HG03139 (cell line): Measurements from ENCODE around the gene SLC35A5.

Experiments
- ATAC-seq: cut with Tn5 transposase; IDR thresholded peaks from one replicate; pipeline ENCODE4 v1.9.1; 2021; ENCODE audit not compliant: unreplicated experiment

Gene SLC35A5

DNA sequence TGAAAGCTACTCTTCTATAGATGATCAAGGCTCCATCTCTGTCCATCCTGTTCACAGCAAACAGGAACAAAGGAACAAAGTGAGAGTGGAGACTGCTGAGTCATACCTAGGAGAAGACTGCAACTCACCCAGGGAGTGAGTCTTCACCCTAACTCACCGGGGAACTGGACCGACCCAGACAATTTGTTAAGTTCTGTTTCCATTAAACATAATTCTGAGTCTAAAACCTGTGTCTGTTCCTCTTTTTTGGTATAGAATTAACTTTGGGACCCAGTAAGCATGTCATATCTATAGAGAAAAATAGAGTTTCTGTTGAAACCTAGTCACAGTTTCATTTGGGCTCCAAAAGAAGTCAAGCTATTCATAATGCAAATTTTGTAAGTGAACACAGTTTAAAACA lies 57.5 kb downstream of the SLC35A5 start:
- ATAC-seq, result peak; percentile 47

DNA sequence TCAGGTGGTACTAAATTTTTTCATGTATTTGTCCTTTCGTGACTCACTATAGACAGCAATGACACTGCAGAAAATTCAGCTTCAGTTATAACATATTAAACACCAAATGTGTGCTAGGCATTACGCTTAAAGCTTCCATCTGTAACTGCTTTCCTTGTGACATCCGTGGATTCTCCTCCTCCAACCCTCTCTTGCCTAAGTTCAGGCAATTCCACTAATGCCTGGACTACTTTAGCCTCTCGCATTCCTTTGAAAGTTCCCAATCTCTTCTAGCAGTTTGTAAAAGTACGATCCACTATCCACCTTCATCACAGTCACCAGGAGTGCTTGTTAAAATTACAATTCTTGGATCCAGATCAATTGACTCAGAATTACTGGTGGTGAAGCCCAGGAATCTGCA lies 61.4 kb downstream of the SLC35A5 start:
- ATAC-seq, result no peak

DNA sequence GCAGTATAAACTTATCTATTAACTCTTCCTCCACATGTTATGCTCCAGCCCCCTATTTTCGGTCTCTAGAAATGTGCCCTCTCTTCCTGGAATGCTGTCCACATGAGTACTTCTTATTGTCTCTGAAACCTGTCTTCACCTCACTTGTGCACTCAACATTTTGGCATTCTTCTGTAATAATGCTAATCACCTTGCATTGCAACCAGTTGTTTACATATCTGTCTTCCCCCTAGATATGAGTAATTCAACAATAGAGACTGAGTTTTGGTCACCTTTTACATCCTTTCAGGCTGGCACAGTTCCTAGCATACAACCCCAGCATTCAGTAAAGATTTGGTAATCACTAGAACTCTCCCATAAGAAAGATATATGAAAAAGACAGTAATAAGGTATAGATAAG lies 61.9 kb downstream of the SLC35A5 start:
- ATAC-seq, result no peak

DNA sequence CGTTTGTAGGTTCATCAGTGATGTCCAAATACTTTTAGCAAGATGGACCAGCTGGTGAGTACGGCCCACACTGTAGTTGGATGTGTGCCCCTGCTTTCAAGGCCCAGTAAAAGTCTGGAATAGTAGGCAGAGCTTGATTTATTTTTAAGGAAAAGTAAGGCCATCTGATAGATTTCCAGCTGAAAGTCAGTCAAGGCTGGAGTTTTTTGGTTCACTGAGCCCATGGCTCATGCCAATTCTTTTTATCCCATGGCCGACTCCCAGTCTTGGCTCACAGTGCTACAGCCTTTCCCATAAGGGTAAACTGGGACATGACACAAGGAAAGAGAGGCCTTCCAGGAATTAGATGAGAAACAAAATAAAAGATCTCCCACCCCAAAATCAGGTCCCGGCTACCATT lies 65.6 kb downstream of the SLC35A5 start:
- ATAC-seq, result no peak

DNA sequence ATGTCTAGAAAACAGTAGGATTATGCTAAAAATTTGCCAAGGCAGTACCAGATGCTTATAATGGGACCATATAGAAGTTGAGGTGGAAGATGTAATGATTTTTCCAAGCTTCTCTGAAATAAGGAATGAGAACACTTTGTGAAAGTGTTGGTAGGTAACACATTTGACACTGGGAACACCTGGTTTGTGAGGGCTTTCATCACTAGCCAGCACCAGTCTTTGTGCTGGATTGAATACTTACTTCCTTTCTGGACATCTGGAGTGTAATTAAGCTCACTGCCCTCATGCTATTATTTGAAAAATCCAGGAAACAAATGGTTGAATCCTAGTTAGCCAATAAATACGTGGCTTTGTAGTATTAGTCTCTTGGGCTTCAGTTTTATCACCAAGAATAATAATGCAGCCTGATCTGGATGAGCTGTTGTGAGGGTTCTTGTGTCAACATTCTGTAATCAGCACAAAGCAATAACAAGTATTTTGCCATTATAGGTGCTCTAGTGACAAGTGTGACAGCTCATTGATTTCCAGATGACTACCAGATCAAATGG lies 66.1 kb downstream of the SLC35A5 start:
- no peak for ATAC-seq

DNA sequence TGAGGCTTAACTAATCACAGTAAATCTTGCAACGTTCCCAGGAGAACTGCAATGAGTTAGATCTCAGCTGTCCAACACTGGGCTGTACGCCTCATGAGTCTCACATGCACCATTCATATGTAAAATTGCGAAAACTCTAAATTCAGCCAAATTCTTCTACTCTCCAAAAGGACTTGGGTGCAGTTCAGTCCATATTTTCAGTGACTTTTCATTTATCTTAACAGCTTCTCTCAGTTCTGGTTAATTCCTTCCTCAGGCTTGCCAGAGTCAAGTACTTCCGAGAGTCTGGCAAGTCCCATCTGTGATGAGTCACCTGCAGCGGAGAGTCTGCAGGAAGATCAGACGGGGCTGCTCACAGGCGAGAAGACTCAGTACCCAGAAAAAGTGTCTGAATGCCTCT lies 67.6 kb downstream of the SLC35A5 start:
- no peak for ATAC-seq

DNA sequence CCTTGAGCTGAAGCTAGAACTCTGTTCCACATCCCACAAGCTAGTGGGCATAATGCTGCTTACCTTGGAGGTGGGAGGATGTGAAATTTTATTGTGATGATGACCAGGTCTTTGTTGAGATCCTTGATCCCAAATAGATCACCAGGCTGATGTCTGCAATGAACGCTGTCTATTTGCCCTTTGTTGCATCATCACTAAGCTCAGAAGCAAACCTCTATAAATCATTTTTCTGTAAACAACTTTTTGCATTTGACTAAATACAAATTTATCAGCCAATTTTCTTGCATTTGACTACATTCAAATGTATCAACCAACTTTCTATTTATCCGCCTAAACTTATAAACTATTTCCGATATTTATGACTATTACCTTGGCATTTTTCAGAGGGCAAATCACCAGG lies 69.4 kb downstream of the SLC35A5 start:
- ATAC-seq, result no peak

DNA sequence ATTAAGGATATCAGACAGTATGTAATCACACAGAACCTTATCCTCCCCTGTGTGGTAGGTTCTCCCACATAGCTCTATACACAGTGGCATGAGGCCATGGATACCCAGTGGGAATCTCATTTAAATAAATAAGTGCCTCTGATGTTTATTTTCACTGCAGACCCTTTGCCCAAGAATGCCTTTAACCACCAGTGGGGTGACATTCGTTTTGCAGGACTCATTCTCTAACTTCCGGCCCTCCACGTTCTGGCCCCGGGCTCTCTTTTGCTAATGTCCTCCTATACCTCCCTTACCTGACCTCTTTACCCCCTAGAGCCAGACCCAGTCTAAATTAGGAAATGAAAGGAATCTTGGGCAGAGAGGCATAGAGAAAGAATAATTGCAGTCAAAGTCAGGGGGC lies 70.8 kb downstream of the SLC35A5 start:
- ATAC-seq, result no peak

DNA sequence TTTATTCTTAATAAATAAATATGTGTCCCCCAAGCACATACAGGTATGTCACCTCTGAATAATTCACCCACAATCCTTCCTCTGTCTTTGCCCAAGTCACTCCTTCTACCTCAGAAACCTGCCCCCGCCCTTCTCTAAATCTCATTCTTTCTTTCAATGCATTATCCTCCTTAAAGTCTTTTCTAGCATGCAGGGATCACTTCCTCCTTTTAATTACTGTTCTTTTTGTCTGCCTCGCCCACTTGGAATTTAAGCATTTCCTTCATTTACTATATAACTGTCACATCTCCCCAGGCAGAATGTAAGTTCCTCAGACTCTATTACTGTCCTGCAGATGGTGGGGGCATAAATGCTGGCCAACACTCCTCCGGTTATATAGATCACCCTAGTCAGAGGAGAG lies 71.3 kb downstream of the SLC35A5 start:
- no peak for ATAC-seq

DNA sequence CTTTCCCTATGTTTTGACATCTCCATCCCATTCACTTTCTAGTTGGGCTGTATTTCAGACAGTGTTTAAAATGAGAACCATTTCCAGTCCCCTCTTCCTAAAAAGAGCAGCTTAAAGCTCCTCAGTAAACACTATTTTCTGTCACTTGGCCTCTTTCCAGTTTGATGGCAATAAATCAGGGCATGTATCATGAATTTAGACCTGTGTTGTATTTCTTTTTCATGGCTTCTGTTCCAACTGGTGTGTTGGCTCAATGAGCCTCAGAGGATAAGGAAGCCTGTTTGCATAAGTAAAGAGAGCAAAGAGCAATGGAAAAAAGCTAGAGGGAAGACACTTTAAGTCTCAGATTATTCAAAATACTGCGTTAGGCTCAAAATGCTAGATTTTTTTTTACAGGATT lies 71.9 kb downstream of the SLC35A5 start:
- no peak for ATAC-seq

DNA sequence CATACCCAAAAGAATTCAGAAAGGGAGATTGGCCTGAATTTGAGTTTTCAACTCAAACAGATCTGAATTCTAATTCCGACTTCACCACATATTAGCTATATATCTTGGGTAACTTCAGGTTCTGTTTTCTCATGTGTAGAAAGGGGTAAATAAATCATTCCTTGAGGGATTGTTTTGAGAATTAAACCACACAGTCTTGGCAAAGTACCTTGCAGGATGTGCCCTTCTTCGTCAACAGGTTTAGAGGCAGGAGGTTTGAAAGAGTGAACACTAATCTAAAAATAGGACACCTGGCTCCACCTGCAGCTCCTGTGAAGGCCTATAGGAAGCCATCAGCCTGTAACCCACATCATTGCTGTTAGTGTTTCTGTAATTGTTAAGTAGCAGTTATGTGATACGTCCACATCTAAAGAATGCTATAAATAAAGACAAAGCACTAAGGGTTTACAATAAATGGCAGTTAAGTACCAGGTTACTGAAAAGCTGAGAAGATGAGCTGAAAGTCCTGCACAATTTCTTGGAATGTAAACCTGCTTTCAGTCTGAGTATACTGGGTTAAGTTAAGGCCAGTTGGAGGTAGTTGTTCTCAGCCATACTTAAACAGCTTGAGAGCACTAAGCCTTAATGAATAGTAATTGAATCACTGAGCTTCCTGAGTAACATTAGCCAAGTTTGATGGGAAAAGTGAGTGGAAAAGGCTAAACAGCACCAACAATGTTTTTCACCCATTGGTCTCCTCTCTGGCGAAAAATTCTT lies 73.1 kb downstream of the SLC35A5 start:
- no peak for ATAC-seq
